Stimulated activated CD4-positive, alpha-beta T cell treated with anti-CD3 and anti-CD28 coated beads, Interleukin-1b, Interleukin-23, amount 100 ng/mL, for 4 hours (primary cell): ENCODE results near the gene PTPRG.

Experiments used
- DNase-seq, 2 donors: peaks; one replicate each; pipeline ENCODE4 v3.0.0-alpha.2; 2020; ENCODE audit warnings: low read depth in 2 of 2

Gene PTPRG

DNA sequence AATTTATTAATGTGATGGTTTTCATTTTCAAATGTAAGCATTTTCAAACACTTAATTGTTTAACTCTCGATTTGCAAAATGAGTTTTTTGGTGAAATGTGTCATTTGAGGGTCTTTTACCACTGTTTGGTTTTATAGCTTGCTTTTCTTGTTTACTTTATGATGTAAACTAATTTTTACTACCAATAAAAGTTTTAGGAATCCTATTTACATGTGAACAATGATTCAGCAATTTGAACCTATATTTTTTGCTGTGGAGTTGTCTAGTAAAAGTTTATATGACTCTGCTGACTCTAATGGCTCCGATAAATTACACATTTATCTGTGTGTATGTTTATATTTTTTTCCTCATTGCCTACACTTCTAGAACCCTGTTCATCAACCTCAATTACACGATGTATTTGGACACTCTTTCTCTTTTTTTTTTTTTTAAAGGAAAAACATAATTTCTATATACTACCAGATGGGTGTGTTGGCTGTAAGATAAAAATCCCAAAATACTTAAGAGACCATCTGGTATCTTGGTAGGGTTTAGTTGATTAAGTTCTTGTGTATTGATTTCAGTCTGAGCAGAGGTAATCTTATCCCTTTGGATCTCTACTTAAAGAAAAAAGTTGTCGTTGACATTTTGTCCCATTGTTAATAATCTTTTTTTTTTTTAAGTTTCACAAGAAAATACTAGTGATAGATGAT lies 89.5 kb downstream of the PTPRG start:
- DNase-seq = no peak

DNA sequence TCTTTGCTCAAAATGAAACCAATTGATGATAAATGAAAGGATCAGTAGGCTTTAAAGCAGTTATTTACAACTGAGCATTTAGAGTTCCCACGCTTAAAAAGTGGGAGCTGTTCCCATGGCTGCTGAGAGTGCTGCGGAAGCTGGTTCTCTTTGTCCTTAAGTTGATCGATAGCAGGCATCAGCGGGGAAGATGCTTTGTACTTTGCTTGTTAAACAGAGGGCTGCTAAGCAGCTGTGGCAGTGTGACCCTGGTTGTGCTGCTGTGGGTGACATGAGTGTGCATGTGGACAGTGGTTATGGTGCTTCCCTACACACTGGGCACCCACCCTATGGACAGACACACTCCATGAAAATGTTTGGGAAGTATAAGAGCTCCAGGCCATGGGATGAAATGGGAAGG lies 96.3 kb downstream of the PTPRG start:
- no peak for DNase-seq

DNA sequence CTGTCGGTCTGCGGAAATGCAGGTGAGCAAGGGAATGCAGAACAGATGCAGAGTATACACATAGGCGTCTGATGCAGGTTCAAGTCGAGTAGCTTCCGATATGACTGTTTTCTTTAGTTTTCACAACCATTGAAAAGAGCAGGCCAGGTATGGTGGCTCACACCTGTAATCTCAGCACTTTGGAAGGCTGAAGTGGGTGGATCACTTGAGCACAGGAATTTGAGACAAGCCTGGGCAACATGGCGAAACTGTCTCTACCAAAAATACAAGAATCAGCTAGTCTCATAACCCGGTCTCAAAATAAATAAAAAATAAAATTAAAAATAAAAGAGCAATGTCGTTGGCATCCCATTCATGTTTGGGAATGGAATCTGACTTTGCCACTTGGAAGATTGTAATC lies 101.5 kb downstream of the PTPRG start:
- DNase-seq = no peak

DNA sequence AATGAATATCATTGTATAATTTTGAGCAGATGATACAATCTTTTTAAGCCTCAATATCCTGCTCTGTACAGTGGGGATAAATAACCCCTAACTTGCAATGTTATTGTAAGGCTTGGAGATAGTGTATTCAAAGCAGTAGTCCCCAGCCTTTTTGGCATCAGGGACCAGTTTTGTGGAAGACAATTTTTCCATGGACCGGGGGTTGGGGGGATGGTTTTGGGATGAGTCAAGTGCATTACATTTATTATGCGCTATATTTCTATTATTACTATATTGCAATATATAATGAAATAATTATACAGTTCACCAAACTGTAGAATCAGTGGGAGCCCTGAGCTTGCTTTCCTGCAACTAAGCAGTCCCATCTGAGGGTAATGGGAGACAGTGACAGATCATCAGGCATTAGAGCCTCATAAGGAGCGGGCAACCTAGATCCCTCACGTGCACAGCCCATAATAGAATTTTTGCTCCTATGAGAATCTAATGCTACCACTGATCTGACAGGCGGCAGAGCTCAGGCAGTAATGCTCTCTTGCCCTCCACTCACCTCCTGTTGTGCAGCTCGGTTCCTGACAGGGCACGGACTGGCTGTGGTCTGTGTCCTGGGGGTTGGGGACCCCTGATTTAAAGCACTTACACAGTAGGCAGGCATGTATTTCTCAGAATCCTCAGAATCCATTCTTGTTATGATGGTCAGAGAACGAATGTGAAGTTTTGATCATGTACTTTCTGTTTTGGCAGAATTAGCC lies 102.2 kb downstream of the PTPRG start:
- DNase-seq = no peak

DNA sequence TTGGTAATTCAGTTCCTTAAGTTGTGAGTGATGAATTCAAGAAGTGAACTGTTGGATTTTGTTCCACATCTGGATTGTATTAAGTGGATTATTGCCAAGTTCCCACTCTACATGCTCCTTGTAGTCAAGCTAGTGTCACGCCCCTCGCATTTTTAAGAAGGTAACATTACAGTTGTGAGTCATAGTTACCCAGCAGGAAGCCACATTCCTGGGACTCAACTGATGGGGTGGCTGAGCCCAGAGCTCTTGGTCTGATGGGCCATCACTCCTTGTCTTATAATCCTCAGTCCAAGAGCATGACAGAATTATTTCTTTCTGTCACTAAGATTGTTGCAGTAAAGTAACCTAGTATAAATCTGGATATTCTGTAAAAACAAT lies 102.7 kb downstream of the PTPRG start:
- DNase-seq = no peak

DNA sequence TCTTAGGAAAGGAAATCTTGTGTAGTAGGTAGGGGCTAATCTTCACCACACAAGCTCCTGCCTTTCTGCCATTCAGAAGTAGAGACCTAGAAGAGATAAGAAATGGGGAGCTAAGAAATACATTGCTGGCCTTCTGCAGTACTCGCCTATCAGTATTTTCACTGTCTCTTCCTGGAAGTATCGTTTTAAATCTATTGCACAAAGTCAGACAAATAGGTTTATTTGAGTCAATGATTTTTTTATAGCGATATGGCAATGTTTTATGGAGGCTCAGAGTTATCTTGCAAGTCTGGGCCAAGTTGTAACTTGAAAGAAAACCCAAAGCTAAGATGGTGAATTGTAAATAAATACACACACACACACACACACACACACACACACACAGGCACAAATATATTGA lies 103.8 kb downstream of the PTPRG start:
- no peak for DNase-seq

DNA sequence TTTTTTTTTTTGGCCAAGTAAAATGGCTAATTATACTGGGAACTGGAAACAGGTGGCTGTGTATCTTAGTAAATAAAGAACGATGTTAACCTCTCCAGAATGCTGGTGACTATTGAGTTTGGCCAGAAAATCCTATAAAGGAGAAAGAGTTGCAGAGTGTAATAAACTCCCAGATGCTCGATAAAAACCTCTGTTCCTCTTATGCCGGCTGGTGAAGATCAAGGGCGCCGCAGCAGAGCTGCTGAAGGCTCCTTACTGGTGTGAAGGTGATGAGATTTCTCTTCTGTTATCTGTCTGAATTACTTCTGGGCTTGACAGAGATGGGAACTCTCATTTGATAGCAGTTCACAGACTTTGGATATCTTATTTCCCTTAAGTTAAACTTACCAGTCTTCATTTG lies 104.6 kb downstream of the PTPRG start:
- no peak for DNase-seq

DNA sequence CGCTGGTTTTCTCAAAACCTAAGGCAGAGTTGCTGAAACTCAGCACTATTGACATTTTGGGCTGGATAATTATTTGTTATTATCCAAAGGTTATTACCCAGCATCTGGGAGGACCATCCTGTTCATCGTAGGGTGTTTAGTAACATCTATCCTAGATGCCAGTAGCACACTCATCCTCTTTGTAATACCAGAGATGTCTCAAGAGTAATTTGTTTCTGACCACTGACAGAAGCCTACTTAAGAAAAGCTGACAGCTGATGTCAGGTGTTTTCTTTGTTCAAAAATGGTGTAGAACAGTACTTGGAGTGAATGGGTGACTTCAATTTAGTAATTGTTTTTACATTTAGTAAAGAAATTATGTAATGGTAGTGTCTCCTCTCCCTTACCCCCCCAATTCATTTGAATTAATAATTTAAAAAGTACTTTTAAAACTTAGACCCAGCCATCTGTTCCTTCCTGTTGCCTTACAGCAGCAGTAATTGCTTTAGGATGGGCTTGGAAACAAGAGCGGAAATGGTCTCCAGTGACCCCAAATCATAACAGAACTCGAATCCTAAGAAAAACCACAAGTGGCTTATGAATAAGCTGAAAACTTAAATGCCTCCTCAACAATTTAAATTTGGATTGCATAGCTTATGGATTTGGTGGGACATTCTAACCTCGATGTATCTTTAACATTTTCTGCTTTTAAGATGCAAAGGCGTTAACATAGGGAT lies 105.4 kb downstream of the PTPRG start:
- no peak for DNase-seq

DNA sequence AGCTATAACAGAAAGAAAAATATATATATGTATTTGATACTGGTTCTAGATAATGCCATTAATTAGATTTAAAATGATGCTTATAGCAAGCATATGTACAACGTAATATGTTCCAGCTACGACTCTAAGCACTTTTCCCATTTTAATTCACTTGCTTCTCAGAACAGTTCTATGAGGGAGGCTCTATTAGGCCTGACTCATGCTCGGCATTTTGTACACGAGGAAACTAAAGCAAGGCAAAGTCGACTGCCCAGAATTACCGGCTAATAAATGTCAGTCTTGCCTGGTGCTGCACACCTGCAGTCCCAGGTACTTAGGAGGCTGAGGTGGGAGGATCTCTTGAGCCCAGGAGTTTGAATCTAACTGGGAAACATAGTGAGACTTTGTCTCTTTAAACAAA lies 106.0 kb downstream of the PTPRG start:
- no peak for DNase-seq

DNA sequence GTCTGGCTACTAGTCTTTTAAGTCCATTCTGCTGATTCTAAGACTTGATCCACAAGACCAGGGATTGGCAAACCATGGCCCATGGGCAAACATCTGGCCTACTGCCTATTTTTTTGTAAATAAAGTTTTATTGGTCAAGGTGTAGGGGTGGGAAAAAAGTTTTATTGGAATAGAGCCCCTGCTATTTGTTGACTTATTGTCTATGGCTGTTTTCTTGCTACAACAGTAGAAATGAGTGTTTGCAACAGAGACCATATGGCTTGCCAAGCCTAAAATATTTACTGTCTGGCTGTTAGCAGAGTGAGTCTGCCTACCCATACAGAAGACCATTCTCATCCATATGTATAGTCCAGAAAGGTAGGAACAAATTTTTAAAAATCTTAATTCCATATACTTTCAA lies 106.4 kb downstream of the PTPRG start:
- no peak for DNase-seq

DNA sequence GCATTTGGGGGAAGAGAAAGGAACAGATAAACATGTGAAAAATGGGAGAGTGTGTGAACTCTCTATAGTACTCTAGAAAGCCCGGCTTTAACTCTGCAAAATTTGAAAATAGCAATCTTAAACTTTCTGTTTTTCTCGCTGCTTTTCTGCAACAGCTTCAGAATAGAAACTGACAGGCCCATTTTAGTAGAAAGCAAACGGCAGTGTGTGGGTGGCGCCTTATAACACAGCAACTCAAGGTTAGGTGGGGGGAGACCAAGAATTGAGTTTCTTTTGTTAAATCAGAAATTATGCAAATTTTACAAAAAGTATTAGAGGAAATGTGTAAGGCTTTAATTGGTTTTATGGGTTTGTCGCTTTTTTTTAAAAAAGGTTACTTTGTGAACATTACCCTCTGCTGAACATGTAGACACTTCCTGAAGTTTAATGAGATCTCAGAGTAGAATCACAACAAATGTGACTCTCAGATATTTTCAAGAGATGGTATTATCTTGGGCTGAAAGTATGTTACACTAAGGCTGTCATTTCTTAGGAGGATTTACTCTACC lies 107.0 kb downstream of the PTPRG start:
- DNase-seq = no peak

DNA sequence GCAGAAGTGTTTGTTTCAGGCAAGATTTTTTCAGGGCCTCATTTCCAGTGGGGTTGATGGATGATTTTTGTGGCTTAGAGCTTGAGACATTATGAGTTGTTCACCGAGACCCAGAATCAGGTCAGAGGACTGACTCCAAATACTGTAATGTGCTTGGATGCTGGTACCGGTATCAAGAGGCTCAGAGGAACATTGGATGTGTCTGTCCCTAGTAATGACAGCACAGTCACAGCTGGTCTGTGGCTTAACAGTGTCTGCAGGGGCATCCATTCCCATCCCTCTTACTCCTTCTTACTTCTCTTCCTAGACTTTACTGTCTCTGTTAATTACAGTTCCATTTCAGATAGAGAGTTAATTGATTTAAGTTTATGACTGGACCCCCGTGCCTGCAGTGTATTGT lies 107.8 kb downstream of the PTPRG start:
- DNase-seq = no peak

DNA sequence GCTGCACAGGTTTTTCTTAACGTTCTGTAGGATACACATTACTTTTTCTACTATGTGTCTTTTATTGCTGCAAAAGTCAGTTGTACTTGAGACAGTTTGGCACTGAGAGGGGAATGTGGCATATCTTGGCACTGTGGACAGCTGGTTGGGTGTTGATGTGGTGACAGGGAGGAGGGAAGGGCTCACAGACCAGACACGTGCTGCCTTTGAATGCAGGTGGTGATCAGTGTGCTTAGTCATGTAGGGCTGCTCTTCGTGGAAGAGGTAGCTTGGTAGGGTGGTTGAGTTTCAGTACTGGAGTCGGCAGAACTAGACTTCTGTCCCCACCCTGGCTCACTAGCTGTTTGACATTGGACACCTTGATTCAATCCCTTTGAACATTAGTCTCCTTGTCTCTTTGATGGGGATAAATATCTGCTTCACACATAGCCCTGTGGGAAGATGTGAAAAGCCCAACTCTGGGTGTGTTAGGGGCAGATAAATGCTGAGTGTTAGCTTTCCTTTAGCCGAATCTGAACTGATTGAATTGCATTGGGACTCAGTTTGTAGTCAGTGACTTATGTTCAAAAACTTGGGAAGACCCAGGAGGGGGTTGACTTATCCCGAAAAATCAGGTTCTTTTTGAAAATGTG lies 108.4 kb downstream of the PTPRG start:
- DNase-seq = no peak

DNA sequence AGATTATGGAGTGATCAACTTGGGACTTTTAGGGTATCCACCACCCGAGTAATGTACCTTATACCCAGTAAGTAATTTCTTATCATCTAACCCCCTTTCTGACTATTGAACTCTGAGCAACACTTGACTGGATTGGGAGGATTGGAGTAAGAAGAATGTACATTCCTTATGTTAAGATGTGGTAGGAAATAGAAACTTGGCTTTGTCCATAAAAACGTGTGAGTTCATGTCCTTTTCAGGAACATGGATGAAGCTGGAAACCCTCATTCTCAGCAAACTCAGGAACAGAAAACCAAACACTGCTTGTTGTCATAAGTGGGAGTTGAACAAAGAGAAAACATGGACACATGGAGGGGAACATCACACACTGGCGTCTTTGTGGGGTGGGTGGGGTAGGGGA lies 112.3 kb downstream of the PTPRG start:
- no peak for DNase-seq

DNA sequence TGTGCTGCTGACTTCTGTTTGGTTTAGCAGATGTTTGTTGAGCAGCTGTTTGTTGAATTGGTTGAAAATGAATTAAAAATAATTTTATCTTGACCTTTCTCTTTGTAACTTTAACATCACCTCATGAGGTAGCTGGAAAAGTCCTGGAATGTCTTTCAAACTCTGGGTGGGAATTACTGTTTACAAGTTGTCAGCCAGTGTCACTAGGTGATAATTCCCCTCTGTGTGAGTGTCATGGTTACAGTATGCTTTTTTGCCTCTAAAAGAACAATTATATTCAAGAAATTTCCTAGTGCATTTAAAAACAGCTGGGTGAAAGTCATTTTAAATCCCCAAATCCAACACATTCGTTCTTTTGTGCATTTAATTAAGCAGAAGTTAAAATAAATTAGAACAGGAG lies 113.2 kb downstream of the PTPRG start:
- DNase-seq = no peak

DNA sequence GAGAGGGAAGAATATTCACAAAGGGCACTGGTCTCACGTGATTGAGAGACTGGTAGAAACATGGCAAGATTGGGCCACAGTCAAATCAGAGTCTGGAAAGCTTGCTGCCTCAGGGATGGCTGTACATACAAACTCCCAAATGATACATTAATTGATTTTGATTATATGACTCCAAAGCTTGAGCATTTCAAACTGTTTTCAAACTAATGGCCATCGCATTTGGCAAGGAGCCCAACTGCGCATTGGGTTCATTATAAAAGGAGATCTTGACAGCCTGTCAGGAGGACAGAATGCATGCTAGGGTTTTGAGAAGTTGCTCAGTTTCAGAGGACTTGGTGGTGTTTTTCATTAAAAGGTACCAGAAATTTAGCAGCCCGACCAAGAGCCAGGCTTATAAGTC lies 117.7 kb downstream of the PTPRG start:
- no peak for DNase-seq

DNA sequence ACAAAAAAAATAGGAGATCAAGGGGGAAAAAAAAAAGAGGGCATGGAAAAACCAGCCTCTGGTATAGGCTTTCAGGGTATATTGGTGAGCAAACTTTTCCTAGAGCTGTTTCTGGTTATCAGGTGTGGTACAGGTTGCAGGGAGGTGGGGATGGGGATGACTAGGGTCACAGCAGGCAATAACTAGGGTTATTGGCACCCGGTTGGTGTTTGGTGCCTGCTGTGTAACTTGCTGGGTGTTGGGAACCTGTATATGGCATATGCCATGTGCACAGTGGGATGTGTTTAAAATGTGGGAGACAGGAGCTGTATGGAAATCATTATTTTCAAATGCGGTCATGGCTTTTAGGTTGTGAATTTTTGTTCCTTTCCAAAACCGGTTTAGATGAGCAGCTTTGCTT lies 119.2 kb downstream of the PTPRG start:
- no peak for DNase-seq

DNA sequence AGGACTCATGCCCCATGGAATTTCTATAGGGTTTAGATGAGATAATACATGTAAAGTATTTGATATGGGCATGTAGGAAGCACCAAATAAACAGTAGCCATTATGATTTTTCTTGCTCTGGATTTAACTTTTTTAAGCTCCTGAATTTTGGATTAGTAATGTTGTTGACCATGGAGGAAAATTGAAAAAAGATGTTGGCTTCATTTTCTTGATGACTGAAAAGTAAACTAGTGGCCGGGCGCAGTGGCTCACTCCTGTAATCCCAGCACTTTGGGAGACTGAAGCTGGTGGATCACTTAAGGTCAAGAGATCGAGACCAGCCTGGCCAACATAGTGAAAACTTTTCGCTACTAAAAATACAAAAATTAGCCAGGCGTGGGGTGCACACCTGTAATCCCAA lies 120.3 kb downstream of the PTPRG start:
- no peak for DNase-seq

DNA sequence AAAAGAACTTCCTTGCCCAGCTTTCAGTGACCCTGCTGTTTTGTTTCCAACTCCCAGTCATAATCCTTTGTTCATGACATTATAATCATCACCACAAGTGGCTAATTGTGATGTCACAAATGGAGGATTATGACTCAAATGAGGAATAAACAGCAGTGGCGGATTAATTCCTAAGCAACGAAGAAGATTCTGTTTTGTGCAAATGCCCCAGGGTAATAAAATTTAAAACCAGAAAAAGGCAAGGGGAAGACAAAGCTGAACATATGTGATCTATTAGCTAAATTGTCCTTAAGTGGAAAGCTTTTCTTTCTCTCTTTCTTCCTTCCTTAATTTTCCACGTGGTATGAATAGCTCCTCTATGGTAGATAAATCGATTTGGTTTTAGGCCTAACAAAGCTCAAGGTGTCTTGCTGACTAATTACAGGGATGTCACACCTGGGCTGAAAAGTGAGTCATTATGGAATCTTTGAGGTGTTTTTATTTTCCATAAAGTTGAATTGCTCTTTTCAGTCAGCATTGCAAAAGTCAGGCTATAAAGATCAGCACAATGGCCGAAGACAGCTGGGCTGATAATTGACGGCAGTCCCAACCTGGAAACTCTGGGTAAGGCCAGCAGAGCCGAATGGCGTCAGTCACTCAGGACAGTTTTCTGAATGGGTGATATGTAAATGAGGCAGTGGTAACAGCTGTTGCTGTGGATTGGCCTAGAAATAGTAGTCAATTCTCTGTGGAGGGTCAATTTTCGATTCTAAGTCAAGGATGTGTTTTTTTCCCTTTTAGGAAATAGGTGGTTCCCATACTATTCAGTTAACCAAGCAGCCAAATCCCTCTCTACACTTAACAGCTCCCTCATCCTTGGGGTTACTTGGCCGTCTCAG lies 121.5 kb downstream of the PTPRG start:
- DNase-seq = no peak

DNA sequence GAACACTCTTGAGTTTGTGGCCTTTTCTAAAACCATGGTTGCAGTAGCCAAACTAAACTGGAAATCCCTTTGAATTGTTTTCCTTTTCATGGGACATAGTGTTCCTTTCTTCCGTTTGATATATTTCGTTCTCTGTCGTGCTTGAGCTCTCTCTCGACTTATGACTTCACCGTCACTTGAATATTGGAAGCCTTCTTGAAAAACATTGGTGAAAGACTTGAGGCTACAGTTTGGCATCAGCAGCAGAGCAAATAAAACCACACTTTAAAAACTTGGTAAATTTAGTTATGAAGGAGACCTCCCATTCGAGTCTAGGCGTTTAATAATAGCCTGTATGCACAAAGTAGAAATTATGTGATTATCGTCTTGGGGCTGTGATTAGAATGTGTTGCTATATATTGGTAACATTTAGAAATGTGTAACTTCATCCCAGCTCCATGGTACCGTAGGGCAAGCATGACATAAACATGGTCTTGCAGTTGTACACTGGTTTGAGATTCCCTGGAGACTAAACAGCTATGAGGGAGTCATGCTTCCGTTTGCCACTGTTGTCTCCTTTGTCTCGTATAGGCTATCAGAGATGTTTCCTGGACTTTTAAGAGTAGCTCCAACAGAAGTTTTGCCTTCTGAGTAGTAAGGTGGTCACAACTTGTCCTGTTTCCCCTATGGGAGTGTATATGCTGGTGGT lies 122.3 kb downstream of the PTPRG start:
- DNase-seq = no peak

DNA sequence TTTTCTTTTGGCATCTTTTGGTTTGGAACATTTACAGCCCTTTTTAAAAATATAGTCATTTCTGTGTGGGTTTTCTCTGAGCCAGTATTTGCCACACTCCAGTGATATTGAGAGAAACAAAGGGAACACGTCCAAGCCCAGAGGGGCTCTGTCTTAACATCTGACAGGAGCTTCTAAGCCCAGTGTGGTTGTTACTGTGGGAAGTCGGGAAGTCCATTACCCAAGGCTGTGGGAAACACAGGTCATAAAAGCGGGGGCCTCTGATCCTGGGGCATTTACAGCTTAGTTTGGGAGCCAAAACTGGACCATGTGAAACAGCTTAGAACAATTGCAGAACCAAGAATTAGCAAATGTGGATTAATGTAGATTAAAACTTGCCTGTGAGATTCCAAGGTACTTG lies 123.0 kb downstream of the PTPRG start:
- no peak for DNase-seq
